Sigmoid colon (tissue), 4 donors: Measurements from ENCODE around the gene IL12B.

Source experiments
- POLR2AphosphoS5 ChIP-seq, 4 donors: sonication (generic); formaldehyde crosslinking; IDR thresholded peaks; one replicate each; pipeline ENCODE4 v1.6.1; 2017; ENCODE audit warnings: antibody characterized with exemption in 4 of 4
- TF ChIP-seq, protein P1 (sequence below), 4 experiments: fragments of 450-650 bp in 3 of 4; fragments of 200-600 bp in 1 of 4; IDR thresholded peaks; one replicate each; pipeline ENCODE4 v1.5.1; 2016 to 2019; ENCODE audit warnings: antibody characterized with exemption in 4 of 4, mild to moderate bottlenecking in 3 of 4, moderate library complexity in 2 of 4

DNA sequence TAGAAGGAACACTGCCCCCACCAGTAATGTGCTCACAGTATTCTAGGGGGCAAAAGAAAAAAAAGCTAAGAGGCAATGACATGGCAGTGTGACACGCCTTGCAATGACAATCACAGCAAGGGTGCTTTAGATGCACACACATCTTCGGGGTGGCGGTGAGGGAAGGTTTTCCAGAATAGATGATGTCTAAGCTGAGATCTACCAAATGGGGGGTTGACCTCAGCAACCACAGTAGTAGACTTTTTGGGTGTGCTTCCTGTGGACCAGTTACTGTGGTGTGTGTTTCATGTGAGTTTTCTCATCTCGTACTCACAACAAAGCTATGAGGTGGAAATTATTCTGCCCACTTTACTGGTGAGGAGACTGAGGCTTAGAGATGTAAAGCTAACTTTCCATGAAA is 10.2 kb upstream of the IL12B start:
- TF ChIP-seq, protein P1, sequence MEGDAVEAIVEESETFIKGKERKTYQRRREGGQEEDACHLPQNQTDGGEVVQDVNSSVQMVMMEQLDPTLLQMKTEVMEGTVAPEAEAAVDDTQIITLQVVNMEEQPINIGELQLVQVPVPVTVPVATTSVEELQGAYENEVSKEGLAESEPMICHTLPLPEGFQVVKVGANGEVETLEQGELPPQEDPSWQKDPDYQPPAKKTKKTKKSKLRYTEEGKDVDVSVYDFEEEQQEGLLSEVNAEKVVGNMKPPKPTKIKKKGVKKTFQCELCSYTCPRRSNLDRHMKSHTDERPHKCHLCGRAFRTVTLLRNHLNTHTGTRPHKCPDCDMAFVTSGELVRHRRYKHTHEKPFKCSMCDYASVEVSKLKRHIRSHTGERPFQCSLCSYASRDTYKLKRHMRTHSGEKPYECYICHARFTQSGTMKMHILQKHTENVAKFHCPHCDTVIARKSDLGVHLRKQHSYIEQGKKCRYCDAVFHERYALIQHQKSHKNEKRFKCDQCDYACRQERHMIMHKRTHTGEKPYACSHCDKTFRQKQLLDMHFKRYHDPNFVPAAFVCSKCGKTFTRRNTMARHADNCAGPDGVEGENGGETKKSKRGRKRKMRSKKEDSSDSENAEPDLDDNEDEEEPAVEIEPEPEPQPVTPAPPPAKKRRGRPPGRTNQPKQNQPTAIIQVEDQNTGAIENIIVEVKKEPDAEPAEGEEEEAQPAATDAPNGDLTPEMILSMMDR (IDR thresholded peaks at IDR 0.05), result no peak
- no peak for TF ChIP-seq POLR2AphosphoS5 (IDR thresholded peaks at IDR 0.05)
